Heart left ventricle (tissue), 13 donors: ENCODE data around the gene PTPRD.

ENCODE experiments used
- POLR2A ChIP-seq, 2 donors: fragments of 450-650 bp; IDR thresholded peaks; one replicate each; pipeline ENCODE4 v1.6.1; 2017; ENCODE audit warnings: antibody characterized with exemption in 2 of 2, mild to moderate bottlenecking in 2 of 2, moderate library complexity in 2 of 2
- TF ChIP-seq, protein P1 (sequence below), 12 donors: fragments of 200-600 bp; sonication (generic) in 4 of 12; IDR thresholded peaks; one replicate each; pipeline versions ENCODE4 v1.5.0 to v1.8.0; 2018 to 2022; ENCODE audit warnings: antibody characterized with exemption in 12 of 12, mild to moderate bottlenecking in 5 of 12
- donor health status: ischemic (EF 13 %, LVEDD 7.1; RV severe dilation, severe dysfunction).
- donor health status: DM: no; HTN: yes; CAD: no.
- donor health status: DM: no; HTN: no; CAD: no.
- donor health status: ischemic (EF 25% LVEDD 6.9; RV normal size, moderate dysfunction).
- donor health status: ischemic (EF 25% LVEDD 5.7; RV mildly dilated, moderate dysfunction).
- donor health status: ischemic (EF 35%, LVEDD 5.7; RV mildly dilated, moderate dysfunction).
- donor health status: nonischemic (EF 11% LVEDD 7.7; RV severe dilation, severe dysfunction).
- donor health status: DM: yes; HTN: yes; CAD: no.
- donor health status: PGD.
- donor health status: ischemic (EF 29% LVEDD 5.4; RV normal size, mild dysfunction).
- donor health status: nonischemic (EF 23%, LVEDD 6.1; RV moderate dilation, normal function).

GRCh38 chr9:9563817-9564216 lies 1049.0 kb downstream of the PTPRD start:
- TF ChIP-seq, protein P1, sequence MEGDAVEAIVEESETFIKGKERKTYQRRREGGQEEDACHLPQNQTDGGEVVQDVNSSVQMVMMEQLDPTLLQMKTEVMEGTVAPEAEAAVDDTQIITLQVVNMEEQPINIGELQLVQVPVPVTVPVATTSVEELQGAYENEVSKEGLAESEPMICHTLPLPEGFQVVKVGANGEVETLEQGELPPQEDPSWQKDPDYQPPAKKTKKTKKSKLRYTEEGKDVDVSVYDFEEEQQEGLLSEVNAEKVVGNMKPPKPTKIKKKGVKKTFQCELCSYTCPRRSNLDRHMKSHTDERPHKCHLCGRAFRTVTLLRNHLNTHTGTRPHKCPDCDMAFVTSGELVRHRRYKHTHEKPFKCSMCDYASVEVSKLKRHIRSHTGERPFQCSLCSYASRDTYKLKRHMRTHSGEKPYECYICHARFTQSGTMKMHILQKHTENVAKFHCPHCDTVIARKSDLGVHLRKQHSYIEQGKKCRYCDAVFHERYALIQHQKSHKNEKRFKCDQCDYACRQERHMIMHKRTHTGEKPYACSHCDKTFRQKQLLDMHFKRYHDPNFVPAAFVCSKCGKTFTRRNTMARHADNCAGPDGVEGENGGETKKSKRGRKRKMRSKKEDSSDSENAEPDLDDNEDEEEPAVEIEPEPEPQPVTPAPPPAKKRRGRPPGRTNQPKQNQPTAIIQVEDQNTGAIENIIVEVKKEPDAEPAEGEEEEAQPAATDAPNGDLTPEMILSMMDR (IDR thresholded peaks at IDR 0.05), result no peak
- no peak for TF ChIP-seq POLR2A (IDR thresholded peaks at IDR 0.05)
